ENCODE data around the gene SIAH1. TPM values are rescaled to one million over a fixed set of nuclear protein-coding genes. Genes with fewer than 3 reads are reported as not detected.
"Not testable (repeated sequence)": the region's sequence is repeated elsewhere in the genome, so short reads cannot be mapped to it uniquely, and the experiment has no call there.

SIAH1 gene
- polyA plus RNA-seq, 2 of the 4 experiments (the other 2 are of a cell fraction): 13.3 to 28.5 TPM

GRCh38 chr16:48405907-48406306 is 20.7 kb upstream of the SIAH1 start (continued):
- TF ChIP-seq CEBPB (IDR thresholded peaks at IDR 0.05): no peak
- TF ChIP-seq RARB (CRISPR knock-in tag; IDR thresholded peaks at IDR 0.05): no peak
- no peak for TF ChIP-seq ATOH8 (CRISPR knock-in tag; IDR thresholded peaks at IDR 0.05; ENCODE audit: low read depth)
- TF ChIP-seq NR3C1 (IDR thresholded peaks at IDR 0.05): no peak

- ATAC-seq (no peak), FAIRE-seq (no peak)
Observed at GRCh38 chr16:48405153-48405552, 19.9 kb upstream of the SIAH1 start.

GRCh38 chr16:48402547-48402946 is 17.3 kb upstream of the SIAH1 start:
- DNase-seq (ENCODE audit: low read depth in 1 of 2, low spot score in 1 of 2); POLR2A ChIA-PET; H3K4me3 ChIP-seq; FAIRE-seq; ATAC-seq; H3K27ac ChIP-seq; H3K4me2 ChIP-seq; H3K9me3 ChIP-seq: not testable (repeated sequence)
- H3K4me1 ChIP-seq: peaks cover 13% of the 10 kb centered on the region
- 73% methylated on average over 8 of the region's 8 CpGs for WGBS (ENCODE audit: missing lambda C conversion rate)
- CTCF ChIA-PET: interaction anchor here (0.5 kb wide), 1 partner anchor 1365 kb away, joined by 3 read pairs; no protein-coding TSS in a partner anchor

More at GRCh38 chr16:48405153-48405552, 19.9 kb upstream of the SIAH1 start:
- WGBS (ENCODE audit: missing lambda C conversion rate): 90% methylated on average over 1 of the region's 1 CpG
- Histone ChIP-seq H3K4me3 (no peak overlapping the region), H3K9me3 (no peaks in the 10 kb centered on the region), H3K4me2 (no peak overlapping the region), H3K27ac (no peak overlapping the region), H3K4me1 (peaks cover 29% of the 10 kb centered on the region)
- TF ChIP-seq CBX2 (IDR thresholded peaks at IDR 0.05; ENCODE audit: borderline replicate concordance, low read depth) (no peak), POLR2AphosphoS2 (conservative IDR thresholded peaks at IDR 0.05; ENCODE audit: low read length) (no peak), EHMT2 (IDR thresholded peaks at IDR 0.05; ENCODE audit: low read depth) (no peak), ZSCAN20 (CRISPR knock-in tag; IDR thresholded peaks at IDR 0.05) (no peak), HOXA7 (CRISPR knock-in tag; IDR thresholded peaks at IDR 0.05) (no peak), PHF8 (IDR thresholded peaks at IDR 0.05; ENCODE audit: borderline replicate concordance, low read depth) (no peak), BHLHE40 (IDR thresholded peaks at IDR 0.05; ENCODE audit: low read depth, low read length) (no peak), ZNF302 (CRISPR knock-in tag; IDR thresholded peaks at IDR 0.05) (no peak), SREBF2 (IDR thresholded peaks at IDR 0.05) (no peak), ZFP36 (IDR thresholded peaks at IDR 0.05; ENCODE audit: borderline replicate concordance, partially characterized antibody) (no peak), JUN (IDR thresholded peaks at IDR 0.05) (no peak), HMGXB4 (CRISPR knock-in tag; IDR thresholded peaks at IDR 0.05; ENCODE audit: borderline replicate concordance) (no peak), RNF2 (IDR thresholded peaks at IDR 0.05; ENCODE audit: borderline replicate concordance, low read depth) (no peak), ATOH8 (CRISPR knock-in tag; IDR thresholded peaks at IDR 0.05; ENCODE audit: low read depth) (no peak), USF2 (IDR thresholded peaks at IDR 0.05) (no peak), RAD21 (conservative IDR thresholded peaks at IDR 0.05 in 1 of 2, IDR thresholded peaks at IDR 0.05 in 1 of 2) (no peak)
- ChIA-PET CTCF (interaction anchor here (1.2 kb wide), 1 partner anchor 218 kb away, joined by 5 read pairs; no protein-coding TSS in a partner anchor), POLR2A (no interaction called here)
- DNase-seq (ENCODE audit: low read depth in 1 of 2, low spot score in 1 of 2): no peak

All from A549 (cell line).